Measurements from ENCODE around the gene PCYT1A. TPM values are rescaled to one million over a fixed set of nuclear protein-coding genes. Genes with fewer than 3 reads are reported as not detected.

Gene PCYT1A
- total and polyA plus RNA-seq, 2 of the 13 experiments (the other 11 are each of a cell fraction or from before 2014, with no cell fraction given), result 26.4 to 45.3 TPM

DNA sequence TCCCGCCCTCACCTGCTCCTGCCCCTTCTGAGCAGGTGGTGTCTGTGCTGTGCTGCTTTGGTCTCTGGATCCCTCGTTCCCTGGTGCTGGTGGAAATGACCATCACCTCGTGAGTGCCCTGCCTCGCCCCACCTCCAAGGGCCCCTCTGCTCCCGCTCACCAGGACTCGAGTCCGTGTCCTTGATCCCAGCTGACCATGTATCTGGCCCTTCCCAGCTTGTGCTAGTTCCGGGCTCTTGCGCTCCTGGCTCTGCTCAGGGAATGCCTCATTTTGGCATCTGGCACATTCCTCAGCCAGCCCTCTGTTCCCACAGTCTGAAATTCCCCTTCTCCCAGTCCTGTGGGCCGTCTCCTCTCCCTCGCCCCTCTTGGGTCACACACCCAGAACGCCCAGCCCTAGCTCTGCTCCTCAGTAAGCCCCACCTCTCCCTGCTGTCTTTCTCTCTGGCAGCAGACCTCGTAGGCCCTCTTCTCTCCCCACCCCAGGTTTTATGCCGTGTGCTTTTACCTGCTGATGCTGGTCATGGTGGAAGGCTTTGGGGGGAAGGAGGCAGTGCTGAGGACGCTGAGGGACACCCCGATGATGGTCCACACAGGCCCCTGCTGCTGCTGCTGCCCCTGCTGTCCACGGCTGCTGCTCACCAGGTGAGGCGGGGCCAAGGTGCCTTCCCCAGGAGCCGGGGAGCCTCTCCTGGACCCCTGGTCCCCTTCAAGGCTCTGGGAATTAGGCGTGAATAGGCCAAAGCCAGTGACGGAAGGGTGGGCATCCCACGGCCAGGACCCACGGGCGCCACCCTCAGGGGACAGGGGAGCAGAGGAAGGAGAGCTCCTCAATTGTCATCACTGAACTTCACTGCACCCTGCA is 59.7 kb downstream of the PCYT1A start (continued):
- TF ChIP-seq, protein P1, sequence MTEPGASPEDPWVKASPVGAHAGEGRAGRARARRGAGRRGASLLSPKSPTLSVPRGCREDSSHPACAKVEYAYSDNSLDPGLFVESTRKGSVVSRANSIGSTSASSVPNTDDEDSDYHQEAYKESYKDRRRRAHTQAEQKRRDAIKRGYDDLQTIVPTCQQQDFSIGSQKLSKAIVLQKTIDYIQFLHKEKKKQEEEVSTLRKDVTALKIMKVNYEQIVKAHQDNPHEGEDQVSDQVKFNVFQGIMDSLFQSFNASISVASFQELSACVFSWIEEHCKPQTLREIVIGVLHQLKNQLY (CRISPR knock-in tag; IDR thresholded peaks at IDR 0.05), result 0 out of 2 replicates have a peak, but pooled peaks have one; percentile 58
- 0 out of 2 replicates have a peak, but pooled peaks have one; percentile 23 for TF ChIP-seq ZFP41 (CRISPR knock-in tag; IDR thresholded peaks at IDR 0.05; ENCODE audit: borderline replicate concordance)
- peak in 1 of 2 experiments; percentile 18; a peak in 2 of 4 replicates for TF ChIP-seq EP300 (IDR thresholded peaks at IDR 0.05; ENCODE audit: low read depth in 2 of 2, low read length in 2 of 2)
- TF ChIP-seq EP300 (CRISPR knock-in tag; IDR thresholded peaks at IDR 0.05; ENCODE audit: borderline replicate concordance), result no peak
- TF ChIP-seq, protein P2, sequence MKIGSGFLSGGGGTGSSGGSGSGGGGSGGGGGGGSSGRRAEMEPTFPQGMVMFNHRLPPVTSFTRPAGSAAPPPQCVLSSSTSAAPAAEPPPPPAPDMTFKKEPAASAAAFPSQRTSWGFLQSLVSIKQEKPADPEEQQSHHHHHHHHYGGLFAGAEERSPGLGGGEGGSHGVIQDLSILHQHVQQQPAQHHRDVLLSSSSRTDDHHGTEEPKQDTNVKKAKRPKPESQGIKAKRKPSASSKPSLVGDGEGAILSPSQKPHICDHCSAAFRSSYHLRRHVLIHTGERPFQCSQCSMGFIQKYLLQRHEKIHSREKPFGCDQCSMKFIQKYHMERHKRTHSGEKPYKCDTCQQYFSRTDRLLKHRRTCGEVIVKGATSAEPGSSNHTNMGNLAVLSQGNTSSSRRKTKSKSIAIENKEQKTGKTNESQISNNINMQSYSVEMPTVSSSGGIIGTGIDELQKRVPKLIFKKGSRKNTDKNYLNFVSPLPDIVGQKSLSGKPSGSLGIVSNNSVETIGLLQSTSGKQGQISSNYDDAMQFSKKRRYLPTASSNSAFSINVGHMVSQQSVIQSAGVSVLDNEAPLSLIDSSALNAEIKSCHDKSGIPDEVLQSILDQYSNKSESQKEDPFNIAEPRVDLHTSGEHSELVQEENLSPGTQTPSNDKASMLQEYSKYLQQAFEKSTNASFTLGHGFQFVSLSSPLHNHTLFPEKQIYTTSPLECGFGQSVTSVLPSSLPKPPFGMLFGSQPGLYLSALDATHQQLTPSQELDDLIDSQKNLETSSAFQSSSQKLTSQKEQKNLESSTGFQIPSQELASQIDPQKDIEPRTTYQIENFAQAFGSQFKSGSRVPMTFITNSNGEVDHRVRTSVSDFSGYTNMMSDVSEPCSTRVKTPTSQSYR (CRISPR knock-in tag; IDR thresholded peaks at IDR 0.05; ENCODE audit: borderline replicate concordance), result peak; percentile 13; the same call in 1 of the 2 replicates
- TF ChIP-seq ZFP37 (CRISPR knock-in tag; IDR thresholded peaks at IDR 0.05; ENCODE audit: borderline replicate concordance), result 0 out of 2 replicates have a peak, but pooled peaks have one; percentile 27
- TF ChIP-seq, protein P3, sequence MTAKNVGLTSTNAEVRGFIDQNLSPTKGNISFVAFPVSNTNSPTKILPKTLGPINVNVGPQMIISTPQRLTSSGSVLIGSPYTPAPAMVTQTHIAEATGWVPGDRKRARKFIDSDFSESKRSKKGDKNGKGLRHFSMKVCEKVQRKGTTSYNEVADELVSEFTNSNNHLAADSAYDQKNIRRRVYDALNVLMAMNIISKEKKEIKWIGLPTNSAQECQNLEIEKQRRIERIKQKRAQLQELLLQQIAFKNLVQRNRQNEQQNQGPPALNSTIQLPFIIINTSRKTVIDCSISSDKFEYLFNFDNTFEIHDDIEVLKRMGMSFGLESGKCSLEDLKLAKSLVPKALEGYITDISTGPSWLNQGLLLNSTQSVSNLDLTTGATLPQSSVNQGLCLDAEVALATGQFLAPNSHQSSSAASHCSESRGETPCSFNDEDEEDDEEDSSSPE (CRISPR knock-in tag; IDR thresholded peaks at IDR 0.05), result peak; percentile 81
- TF ChIP-seq, protein P4, sequence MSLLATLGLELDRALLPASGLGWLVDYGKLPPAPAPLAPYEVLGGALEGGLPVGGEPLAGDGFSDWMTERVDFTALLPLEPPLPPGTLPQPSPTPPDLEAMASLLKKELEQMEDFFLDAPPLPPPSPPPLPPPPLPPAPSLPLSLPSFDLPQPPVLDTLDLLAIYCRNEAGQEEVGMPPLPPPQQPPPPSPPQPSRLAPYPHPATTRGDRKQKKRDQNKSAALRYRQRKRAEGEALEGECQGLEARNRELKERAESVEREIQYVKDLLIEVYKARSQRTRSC (CRISPR knock-in tag; IDR thresholded peaks at IDR 0.05; ENCODE audit: low read depth), result no peak
- TF ChIP-seq, protein P5, sequence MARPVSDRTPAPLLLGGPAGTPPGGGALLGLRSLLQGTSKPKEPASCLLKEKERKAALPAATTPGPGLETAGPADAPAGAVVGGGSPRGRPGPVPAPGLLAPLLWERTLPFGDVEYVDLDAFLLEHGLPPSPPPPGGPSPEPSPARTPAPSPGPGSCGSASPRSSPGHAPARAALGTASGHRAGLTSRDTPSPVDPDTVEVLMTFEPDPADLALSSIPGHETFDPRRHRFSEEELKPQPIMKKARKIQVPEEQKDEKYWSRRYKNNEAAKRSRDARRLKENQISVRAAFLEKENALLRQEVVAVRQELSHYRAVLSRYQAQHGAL (CRISPR knock-in tag; IDR thresholded peaks at IDR 0.05; ENCODE audit: not compliant biosample characterization), result no peak
- 0 out of 2 replicates have a peak, but pooled peaks have one; percentile 20 for TF ChIP-seq MIER2 (CRISPR knock-in tag; IDR thresholded peaks at IDR 0.05)
- TF ChIP-seq HNF4A (CRISPR knock-in tag; IDR thresholded peaks at IDR 0.05), result peak; percentile 96
- TF ChIP-seq, protein P6, sequence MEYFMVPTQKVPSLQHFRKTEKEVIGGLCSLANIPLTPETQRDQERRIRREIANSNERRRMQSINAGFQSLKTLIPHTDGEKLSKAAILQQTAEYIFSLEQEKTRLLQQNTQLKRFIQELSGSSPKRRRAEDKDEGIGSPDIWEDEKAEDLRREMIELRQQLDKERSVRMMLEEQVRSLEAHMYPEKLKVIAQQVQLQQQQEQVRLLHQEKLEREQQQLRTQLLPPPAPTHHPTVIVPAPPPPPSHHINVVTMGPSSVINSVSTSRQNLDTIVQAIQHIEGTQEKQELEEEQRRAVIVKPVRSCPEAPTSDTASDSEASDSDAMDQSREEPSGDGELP (IDR thresholded peaks at IDR 0.05; ENCODE audit: borderline replicate concordance, low read depth), result peak; percentile 93
- TF ChIP-seq GABPB1 (CRISPR knock-in tag; IDR thresholded peaks at IDR 0.05), result peak; percentile 49
- no peak for TF ChIP-seq ZMAT3 (CRISPR knock-in tag; conservative IDR thresholded peaks at IDR 0.05)
- TF ChIP-seq, protein P7, sequence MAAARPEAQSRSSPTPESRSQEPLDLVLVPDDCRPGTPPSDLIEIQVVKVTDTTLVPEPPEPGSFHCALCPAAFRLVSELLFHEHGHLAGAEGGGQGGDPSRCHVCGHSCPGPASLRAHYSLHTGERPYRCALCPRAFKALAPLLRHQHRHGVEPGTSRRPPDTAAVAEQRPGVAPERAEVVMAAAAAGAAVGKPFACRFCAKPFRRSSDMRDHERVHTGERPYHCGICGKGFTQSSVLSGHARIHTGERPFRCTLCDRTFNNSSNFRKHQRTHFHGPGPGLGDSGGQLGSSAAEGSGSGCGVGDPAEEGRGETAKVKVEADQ (CRISPR knock-in tag; IDR thresholded peaks at IDR 0.05; ENCODE audit: borderline replicate concordance), result no peak
- TF ChIP-seq ADNP (CRISPR knock-in tag; IDR thresholded peaks at IDR 0.05), result 0 out of 2 replicates have a peak, but pooled peaks have one; percentile 26
- TF ChIP-seq, protein P8, sequence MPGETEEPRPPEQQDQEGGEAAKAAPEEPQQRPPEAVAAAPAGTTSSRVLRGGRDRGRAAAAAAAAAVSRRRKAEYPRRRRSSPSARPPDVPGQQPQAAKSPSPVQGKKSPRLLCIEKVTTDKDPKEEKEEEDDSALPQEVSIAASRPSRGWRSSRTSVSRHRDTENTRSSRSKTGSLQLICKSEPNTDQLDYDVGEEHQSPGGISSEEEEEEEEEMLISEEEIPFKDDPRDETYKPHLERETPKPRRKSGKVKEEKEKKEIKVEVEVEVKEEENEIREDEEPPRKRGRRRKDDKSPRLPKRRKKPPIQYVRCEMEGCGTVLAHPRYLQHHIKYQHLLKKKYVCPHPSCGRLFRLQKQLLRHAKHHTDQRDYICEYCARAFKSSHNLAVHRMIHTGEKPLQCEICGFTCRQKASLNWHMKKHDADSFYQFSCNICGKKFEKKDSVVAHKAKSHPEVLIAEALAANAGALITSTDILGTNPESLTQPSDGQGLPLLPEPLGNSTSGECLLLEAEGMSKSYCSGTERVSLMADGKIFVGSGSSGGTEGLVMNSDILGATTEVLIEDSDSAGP (CRISPR knock-in tag; IDR thresholded peaks at IDR 0.05; ENCODE audit: borderline replicate concordance), result peak; percentile 42; the same call in 1 of the 2 replicates
